ENCODE data around the gene C2CD2. TPM values are rescaled to one million over a fixed set of nuclear protein-coding genes. Genes with fewer than 3 reads are reported as not detected.
A peak's percentile ranks its signal among the peaks of the same experiment; 100 is the strongest.

Gene C2CD2
- total and polyA plus RNA-seq, 2 of the 8 experiments (the other 6 are each of a cell fraction or from before 2014, with no cell fraction given), result 10.4 to 13.0 TPM

- H2BK12ac ChIP-seq (ENCODE audit: low read depth, low read length), result no peak overlapping the region
- no peak overlapping the region for H3K23ac ChIP-seq (ENCODE audit: insufficient read length)
- peaks cover 0 to 14% of the 10 kb centered on the region in 2 experiments; a peak in 2 of 4 replicates for H3K79me2 ChIP-seq (ENCODE audit: control insufficient read depth in 1 of 2, insufficient read depth in 2 of 2, low read length in 2 of 2)
- peaks cover 0 to 30% (median 22%) of the 10 kb centered on the region in 4 experiments; a peak in 6 of 7 replicates for H3K4me1 ChIP-seq (replicated peaks in 1 of 4; ENCODE audit: control insufficient read depth in 3 of 4, insufficient read depth in 4 of 4, low read length in 3 of 4)
- no peak overlapping the region for H2BK15ac ChIP-seq (ENCODE audit: low read length)
- no peak overlapping the region for H3K18ac ChIP-seq (ENCODE audit: extremely low read depth, low read length)
- no peaks in the 10 kb centered on the region for H3K9me3 ChIP-seq (ENCODE audit: insufficient read depth in 2 of 2, low read depth in 1 of 2, low read length in 1 of 2)
- H3K4me3 ChIP-seq (ENCODE audit: extremely low read depth in 1 of 4, insufficient read depth in 2 of 4, low read depth in 3 of 4, low read length in 4 of 4), result peak overlapping the region in 1 of 4 experiments; percentile 34; a peak in 3 of 8 replicates
- H3K79me1 ChIP-seq (ENCODE audit: low read depth, low read length), result no peaks in the 10 kb centered on the region; the same call in none of the 2 replicates
- H3K9ac ChIP-seq (replicated peaks in 1 of 4; ENCODE audit: extremely low read depth in 1 of 4, low read depth in 3 of 4, low read length in 3 of 4), result no peak overlapping the region; a peak in 1 of 7 replicates
- peaks cover 22% of the 10 kb centered on the region; the same call in 1 of the 2 replicates for H3K23me2 ChIP-seq (ENCODE audit: low read depth, low read length)
- no peak overlapping the region for H2AFZ ChIP-seq (ENCODE audit: low read length)
- CTCF ChIA-PET (ENCODE audit: partially characterized antibody), result interaction anchor here (1.0 to 1.1 kb wide), 2 partner anchors 24 to 47 kb away, joined by 3 read pairs; no protein-coding TSS in a partner anchor
- no peak overlapping the region for H4K5ac ChIP-seq (ENCODE audit: insufficient read length, low read depth, low read length)
- no peak overlapping the region for H2BK5ac ChIP-seq (ENCODE audit: low read depth, low read length)
- WGBS, 2 experiments (ENCODE audit: extremely low coverage in 1 of 2, insufficient coverage in 1 of 2, insufficient read length in 1 of 2, insufficient replicate concordance in 2 of 2, low coverage in 1 of 2, low lambda C conversion rate in 2 of 2, missing lambda C conversion rate in 1 of 2), result 38% methylated on average over 14 of the region's 14 CpGs; no CpG with 5 or more reads in 1 of the 2 experiments
- FAIRE-seq (no peak), DNase-seq (ENCODE audit: low read depth in 1 of 2, low spot score in 2 of 2) (no peak)
- H3K27ac ChIP-seq (ENCODE audit: low read depth, low read length), result no peak overlapping the region
- H3K4ac ChIP-seq (replicated peaks; ENCODE audit: insufficient read length, low read depth, low read length), result no peak overlapping the region
- no peak overlapping the region for H3K14ac ChIP-seq (ENCODE audit: insufficient read length)
- no peak overlapping the region for H4K91ac ChIP-seq (replicated peaks; ENCODE audit: insufficient read length, low read length)
- peak overlapping the region; percentile 58 to 64 for H3K4me2 ChIP-seq (ENCODE audit: insufficient read depth in 1 of 2, low read depth in 2 of 2, low read length in 2 of 2)
- peaks cover 0 to 16% (median 13%) of the 10 kb centered on the region in 4 experiments; a peak in 6 of 7 replicates for H3K27me3 ChIP-seq (replicated peaks in 1 of 4; ENCODE audit: control insufficient read depth in 3 of 4, extremely low read depth in 1 of 4, insufficient read depth in 3 of 4, low read length in 3 of 4)
- peaks cover 4 to 16% of the 10 kb centered on the region in 2 experiments for H4K20me1 ChIP-seq (replicated peaks in 1 of 2; ENCODE audit: control insufficient read depth in 1 of 2, insufficient read depth in 2 of 2, low read length in 2 of 2)
- no peak overlapping the region for H4K8ac ChIP-seq (ENCODE audit: extremely low read depth, insufficient read depth, low read length)
- POLR2A ChIA-PET (ENCODE audit: partially characterized antibody), result interaction anchor here (0.6 kb wide), 1 partner anchor 73 kb away, joined by 3 read pairs; no protein-coding TSS in a partner anchor
- H3K56ac ChIP-seq (replicated peaks; ENCODE audit: insufficient read length, low read depth, low read length), result no peak overlapping the region
- no peak overlapping the region for H2AK5ac ChIP-seq (ENCODE audit: low read depth, low read length)
- H2BK120ac ChIP-seq (replicated peaks; ENCODE audit: low read depth, low read length), result no peak overlapping the region
- H2BK20ac ChIP-seq (ENCODE audit: low read length), result no peak overlapping the region
- H3K36me3 ChIP-seq (ENCODE audit: control insufficient read depth in 2 of 4, insufficient read depth in 4 of 4, low read length in 3 of 4), result no peaks in the 10 kb centered on the region
- TF ChIP-seq NANOG (IDR thresholded peaks at IDR 0.05; ENCODE audit: insufficient read depth, low read depth, low read length, poor library complexity, severe bottlenecking) (no peak), ASH2L (IDR thresholded peaks at IDR 0.05; ENCODE audit: low read length) (peak; percentile 51), SP1 (IDR thresholded peaks at IDR 0.05; ENCODE audit: low read depth, low read length) (0 out of 2 replicates have a peak, but pooled peaks have one; percentile 18), TEAD4 (IDR thresholded peaks at IDR 0.05; ENCODE audit: low read depth, low read length) (peak; percentile 13; the same call in 1 of the 2 replicates), FOSL1 (IDR thresholded peaks at IDR 0.05; ENCODE audit: insufficient read depth, low read depth, low read length) (no peak), E2F6 (IDR thresholded peaks at IDR 0.05) (no peak)
These were observed 2.9 kb downstream of the C2CD2 start for GRCh38 chr21:41950941-41951351.
